Omental fat pad (tissue), 4 donors: ENCODE measurements around the gene TNFSF4. TPM values are rescaled to one million over a fixed set of nuclear protein-coding genes. Genes with fewer than 3 reads are reported as not detected.

ENCODE experiments used
- ATAC-seq: fragments of 150-250 bp; one replicate; pipeline ENCODE4 v1.9.1; 2016; ENCODE audit warnings: mild to moderate bottlenecking, moderate library complexity; ENCODE audit not compliant: low FRiP score
- DNase-seq: peaks from one replicate; pipeline ENCODE4 v3.0.0-alpha.2; 2019; ENCODE audit warnings: low spot score
- total RNA-seq, 4 donors: library from RNA; depleted of rRNA; stranded (reverse); fragments of >200 nt; gene quantifications; one replicate each; pipeline ENCODE4 v1.1.0, GENCODE V29; 2016
- TF ChIP-seq, protein P1 (sequence below), 3 donors: fragments of 450-650 bp; IDR thresholded peaks; one replicate each; pipeline ENCODE4 v1.5.1; 2016 to 2017; ENCODE audit warnings: antibody characterized with exemption in 3 of 3, mild to moderate bottlenecking in 3 of 3, moderate library complexity in 2 of 3

The TNFSF4 gene
- total RNA-seq, 4 donors from 2014 or later = 0.36 to 3.0 (median 1.1) TPM

GRCh38 chr1:173137107-173137706 is 69.9 kb downstream of the TNFSF4 start:
- DNase-seq (no peak), ATAC-seq (no peak)
- TF ChIP-seq, protein P1, sequence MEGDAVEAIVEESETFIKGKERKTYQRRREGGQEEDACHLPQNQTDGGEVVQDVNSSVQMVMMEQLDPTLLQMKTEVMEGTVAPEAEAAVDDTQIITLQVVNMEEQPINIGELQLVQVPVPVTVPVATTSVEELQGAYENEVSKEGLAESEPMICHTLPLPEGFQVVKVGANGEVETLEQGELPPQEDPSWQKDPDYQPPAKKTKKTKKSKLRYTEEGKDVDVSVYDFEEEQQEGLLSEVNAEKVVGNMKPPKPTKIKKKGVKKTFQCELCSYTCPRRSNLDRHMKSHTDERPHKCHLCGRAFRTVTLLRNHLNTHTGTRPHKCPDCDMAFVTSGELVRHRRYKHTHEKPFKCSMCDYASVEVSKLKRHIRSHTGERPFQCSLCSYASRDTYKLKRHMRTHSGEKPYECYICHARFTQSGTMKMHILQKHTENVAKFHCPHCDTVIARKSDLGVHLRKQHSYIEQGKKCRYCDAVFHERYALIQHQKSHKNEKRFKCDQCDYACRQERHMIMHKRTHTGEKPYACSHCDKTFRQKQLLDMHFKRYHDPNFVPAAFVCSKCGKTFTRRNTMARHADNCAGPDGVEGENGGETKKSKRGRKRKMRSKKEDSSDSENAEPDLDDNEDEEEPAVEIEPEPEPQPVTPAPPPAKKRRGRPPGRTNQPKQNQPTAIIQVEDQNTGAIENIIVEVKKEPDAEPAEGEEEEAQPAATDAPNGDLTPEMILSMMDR (IDR thresholded peaks at IDR 0.05) = no peak

- TF ChIP-seq, protein P1 (IDR thresholded peaks at IDR 0.05) = no peak
- ATAC-seq (no peak), DNase-seq (no peak)
Observed at GRCh38 chr1:173134800-173135199, 72.3 kb downstream of the TNFSF4 start.

GRCh38 chr1:173134029-173134428 is 73.1 kb downstream of the TNFSF4 start:
- TF ChIP-seq, protein P1 (IDR thresholded peaks at IDR 0.05) = no peak

More at GRCh38 chr1:173134029-173134428, 73.1 kb downstream of the TNFSF4 start:
- ATAC-seq = no peak
- no peak for DNase-seq

Other genes starting within 250 kb of the TNFSF4 start
- gene TNFSF18, start 156.4 kb downstream of the TNFSF4 start, total RNA-seq = under 1 TPM in 2 of 4 donors, not detected in 2; 0.28 to 0.36 TPM